Skeletal muscle cell (primary cell): ENCODE data around the gene FRS2.

Experiments
- DNase-seq: peaks from one replicate; pipeline ENCODE4 v3.0.0-alpha.2; 2010; ENCODE audit warnings: low read depth
- H3K4me3 ChIP-seq: 2 replicates; pipeline ENCODE4 v1.5.1; 2011; ENCODE audit warnings: low read depth, mild to moderate bottlenecking, control low read depth, low read length, moderate library complexity

FRS2 gene

DNA sequence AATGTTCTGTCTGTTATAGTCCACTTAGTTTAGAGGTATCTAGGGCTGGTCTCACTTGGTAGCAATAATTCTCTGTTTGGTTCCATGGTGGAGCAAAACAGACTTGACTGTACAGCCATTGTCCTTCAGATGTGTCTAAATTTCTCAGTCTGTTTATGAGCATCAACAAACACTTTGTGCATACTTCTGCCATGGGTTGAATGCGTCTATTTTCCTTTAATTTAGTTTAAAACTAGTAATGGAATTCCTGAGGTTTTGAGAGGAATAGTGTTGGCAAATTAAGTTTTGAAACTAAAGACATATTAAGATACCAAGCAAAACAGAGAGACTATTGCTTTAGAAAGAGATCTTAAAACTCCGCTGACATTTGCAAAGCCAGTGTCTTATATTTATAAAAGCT is 22.6 kb downstream of the FRS2 start:
- DNase-seq: no peak
- no peak overlapping the region for H3K4me3 ChIP-seq

DNA sequence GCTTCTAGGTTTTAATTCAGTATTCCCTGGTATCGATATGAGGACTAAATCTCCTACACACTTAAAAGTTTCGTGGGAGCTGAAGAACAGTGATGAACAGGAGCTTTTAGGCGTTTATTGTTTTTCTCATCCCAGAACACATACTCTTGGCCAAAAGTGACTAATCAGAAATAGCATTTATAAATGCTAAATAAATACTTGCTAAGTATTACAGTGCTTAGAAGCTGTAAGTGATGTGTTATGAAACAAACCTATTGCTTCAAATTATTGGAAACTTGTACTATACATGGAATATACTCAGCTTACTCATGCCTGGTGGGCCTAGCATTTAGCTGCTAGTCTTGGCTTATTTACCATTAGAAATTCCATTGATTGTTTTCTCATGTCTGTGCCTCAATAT is 24.9 kb downstream of the FRS2 start:
- no peak for DNase-seq
- no peak overlapping the region for H3K4me3 ChIP-seq

DNA sequence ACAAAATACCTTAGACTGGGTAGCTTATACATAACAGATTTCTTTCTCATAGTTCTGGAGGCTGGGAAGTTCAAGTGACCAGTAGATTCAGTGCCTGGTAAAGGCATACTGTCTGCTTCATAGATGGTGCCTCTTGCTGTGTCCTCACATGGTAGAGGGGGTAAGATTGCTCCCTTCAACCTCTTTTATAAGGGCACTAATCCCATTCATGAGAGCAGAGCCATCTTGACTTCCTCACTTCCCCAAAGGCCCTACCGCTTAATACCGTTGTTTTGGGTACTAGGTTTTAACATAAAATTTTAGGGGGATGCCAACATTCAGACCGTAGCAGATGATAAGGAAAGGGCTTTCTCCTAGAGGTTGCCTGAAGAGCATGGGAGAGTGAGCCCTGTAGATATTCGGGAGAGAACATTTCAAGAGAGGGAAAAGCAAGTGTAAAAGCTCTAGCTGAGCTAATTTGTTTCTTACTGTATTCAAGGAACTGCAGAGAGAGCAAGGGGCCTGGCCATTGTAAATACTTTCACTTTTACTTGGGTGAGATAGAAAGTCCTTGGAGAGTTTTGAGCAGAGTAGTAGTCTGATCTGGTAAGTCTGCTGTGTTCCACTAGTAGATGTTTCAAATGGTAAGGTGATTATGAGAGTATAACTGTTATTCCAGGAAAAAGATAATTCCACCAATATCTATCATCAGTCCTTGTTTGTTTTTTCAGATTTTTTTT is 27.3 kb downstream of the FRS2 start:
- H3K4me3 ChIP-seq: no peak overlapping the region
- no peak for DNase-seq

DNA sequence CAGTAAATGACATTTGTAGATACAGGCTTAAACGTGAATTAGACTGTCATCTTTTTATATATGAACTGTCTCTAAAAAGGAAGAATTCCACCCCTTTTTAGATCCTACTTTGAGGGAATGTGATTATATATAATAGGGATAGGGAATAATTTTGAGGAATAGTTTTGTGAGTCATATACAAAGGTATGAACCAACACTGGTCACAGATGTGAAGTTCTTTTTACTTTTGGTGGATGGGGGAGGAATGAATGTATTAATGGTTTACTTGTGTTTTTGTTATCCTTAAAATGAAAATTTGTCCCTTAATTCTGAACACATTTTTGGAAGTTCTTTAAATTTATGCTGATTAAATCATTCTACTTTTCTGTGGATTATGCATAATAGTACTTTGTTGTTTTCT is 30.4 kb downstream of the FRS2 start:
- no peak for DNase-seq
- H3K4me3 ChIP-seq: no peak overlapping the region

DNA sequence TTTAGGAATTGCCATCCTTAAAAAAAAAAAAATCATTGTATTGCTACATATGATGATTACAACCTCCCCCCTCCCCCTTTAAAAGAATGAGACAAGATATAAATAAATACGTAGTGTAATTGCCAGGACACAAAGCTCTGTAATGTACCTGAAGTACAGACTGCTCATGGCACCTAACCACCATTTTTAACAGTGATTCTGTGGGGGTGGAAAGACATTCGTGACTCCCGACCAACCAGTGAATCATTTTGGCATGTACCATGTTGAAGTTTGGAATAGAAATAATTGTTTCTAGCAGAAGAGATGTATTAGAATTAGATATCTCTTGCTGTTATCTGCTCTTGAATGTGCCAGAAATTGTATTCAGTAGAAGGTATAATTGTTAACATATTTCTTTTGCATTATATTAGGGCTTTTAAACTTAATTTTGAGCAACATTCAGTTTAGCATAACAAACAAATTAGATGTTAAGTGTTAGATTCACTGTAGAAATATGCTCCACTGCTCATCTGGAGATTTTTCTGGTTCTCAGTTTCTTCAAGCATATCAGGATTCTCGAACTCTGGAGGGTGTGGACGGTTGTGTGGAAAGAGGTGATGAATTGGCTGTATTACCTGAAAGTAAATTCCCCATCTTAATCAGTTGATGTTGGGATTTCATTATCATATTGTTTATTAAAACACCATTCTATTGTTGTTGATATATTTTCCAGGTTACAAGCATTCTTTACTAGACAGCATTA is 31.1 kb downstream of the FRS2 start:
- no peak for DNase-seq
- no peak overlapping the region for H3K4me3 ChIP-seq

DNA sequence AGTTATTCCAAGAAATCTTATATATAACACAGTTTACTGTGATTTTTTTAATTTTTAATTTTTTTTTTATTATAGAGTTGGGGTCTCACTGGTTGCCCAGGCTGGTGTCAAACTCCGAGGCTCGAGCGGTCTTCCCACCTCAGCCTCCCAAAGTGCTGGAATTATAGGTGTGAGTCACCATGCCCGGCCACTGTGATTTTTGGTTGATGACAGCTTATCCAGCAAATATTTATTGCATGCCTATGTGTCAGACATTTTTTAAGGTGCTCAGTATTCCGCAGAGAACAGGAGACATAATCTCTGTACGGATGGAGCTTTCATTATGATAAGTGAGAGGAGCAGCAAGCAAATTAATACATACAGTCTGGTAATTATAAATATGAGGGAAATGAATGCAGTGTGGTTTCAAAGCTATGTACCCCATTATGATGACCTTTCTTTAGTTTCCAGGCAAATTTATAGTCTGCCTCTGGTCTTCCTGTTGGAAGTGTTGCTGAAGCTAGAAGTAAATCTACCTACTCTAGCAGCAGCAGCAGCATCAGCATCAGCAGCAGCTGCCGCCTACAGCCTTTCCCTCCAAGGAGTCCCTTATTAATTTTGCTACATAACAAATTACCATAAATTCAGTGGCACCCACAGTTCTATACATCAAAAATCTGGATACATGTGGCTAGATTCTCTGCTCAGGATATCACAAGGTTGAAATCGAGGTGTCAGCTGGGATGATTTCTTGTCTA is 32.3 kb downstream of the FRS2 start:
- peak; percentile 39 for DNase-seq
- no peak overlapping the region for H3K4me3 ChIP-seq

DNA sequence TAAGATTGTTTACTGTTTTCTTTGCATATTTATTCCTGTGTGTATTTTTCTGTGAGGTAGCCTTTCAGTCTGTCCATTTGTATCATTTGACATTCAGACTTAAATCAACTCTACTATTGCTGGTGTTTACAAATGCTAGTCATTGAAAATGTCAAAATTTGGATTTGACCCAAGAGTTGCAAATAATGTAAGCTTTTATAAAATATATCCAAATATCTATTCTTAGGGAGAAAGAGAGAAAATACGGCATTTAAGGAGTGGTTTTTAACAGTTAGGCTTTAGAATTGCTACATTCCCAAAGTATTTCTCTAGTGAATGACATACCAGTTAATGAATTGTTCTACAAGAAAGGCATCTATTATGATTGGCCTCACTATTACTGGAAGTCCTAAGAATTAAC is 37.9 kb downstream of the FRS2 start:
- no peak overlapping the region for H3K4me3 ChIP-seq
- DNase-seq: no peak

DNA sequence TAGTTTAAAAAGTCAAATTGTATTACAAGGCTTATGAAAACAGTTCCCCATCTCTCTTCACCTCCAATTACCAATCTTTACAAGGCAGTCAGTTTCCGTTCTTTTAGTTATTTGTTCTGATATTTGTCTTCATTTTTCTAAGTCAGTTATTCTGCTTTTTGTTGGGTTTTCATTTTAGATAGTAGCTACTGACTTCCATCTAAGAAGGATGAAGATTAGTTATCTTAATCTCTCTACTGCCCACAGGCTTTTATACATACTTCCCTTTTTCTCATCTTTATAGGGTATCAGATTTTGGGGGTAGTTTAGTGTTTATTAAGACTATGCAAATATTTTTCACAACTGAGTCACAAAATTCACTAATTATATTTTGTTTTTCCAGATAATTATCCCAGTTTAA is 38.4 kb downstream of the FRS2 start:
- no peak for DNase-seq
- no peak overlapping the region for H3K4me3 ChIP-seq

DNA sequence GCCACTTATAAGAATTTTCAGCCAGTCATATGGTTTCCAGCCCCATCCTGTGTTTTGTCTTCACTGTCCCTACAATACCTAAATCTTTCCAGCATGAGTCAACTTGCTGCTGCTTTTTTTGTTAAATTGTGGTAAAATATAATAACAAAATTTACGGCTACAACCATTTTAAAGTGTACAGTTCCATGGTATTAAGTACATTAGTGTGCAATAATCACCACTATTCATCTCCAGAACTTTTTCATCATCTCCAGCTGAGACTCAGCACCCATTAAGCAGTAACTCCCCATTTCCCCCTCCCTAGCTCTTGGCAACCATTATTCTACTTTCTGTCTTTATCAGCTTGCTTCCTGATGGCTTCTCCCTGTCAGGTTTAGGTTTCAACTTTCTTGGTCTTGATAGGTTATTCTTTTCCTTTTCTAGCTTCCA is 39.1 kb downstream of the FRS2 start:
- no peak for DNase-seq
- no peak overlapping the region for H3K4me3 ChIP-seq

DNA sequence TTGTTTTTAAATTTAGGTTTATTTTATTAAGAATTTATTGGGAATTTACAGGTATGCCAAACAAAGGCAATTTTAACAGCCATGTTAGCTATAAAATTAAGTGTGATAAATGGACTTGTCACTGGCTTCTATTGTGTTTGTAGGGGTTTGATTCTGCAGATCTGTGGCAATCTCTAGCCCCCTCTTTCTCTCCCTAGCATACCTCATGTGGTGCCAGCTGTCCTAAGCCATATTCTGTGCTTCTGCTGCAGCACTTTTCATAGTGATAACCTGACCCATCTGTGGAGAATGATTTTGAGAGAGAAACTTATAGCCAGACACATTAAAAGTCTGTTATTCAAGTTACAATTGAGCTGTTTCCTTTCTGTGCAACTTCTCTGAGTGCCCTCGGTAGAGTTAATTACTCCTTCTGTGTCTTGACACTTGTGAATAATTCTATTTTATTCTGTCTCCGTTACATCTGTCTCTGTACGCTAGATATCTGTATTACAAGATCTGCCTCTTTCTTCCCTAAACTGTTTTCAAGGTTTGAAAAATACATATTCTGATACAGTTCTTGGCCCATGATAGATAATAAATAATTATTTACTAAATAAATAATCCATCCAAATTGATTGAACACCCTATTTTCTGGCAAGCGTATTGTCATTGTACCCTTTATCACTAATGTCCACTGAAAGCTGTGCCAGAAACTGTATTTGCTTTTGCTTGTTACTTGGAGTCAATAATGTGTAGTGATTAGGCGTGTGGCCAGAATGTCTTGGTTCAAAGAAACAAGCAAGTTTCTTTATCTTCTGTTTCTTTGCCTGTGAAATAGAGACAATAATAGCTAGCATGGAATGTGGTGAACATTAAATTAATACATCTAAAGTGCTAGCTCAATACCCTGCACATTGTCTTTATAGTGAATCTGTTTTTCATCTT is 40.0 kb downstream of the FRS2 start:
- no peak for DNase-seq
- H3K4me3 ChIP-seq: no peak overlapping the region

DNA sequence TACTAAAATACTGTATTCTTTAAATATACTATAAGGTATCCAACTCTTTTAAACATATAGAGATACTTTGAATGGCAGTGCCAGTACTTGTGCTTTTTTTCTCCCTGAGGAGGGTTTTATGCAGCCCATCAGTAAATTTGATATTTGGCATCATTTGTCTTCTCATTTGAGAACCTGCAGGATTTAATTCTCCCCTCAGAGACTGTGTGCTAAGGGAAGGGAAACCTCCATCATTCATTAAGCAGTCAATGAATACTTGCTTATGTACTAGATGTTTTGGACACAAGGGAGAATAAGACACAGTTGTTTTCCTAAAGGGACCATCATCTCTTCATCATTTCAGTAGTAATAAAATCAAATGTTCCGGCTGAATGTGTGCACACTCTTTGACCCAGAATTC is 40.8 kb downstream of the FRS2 start:
- DNase-seq: no peak
- H3K4me3 ChIP-seq: no peak overlapping the region

DNA sequence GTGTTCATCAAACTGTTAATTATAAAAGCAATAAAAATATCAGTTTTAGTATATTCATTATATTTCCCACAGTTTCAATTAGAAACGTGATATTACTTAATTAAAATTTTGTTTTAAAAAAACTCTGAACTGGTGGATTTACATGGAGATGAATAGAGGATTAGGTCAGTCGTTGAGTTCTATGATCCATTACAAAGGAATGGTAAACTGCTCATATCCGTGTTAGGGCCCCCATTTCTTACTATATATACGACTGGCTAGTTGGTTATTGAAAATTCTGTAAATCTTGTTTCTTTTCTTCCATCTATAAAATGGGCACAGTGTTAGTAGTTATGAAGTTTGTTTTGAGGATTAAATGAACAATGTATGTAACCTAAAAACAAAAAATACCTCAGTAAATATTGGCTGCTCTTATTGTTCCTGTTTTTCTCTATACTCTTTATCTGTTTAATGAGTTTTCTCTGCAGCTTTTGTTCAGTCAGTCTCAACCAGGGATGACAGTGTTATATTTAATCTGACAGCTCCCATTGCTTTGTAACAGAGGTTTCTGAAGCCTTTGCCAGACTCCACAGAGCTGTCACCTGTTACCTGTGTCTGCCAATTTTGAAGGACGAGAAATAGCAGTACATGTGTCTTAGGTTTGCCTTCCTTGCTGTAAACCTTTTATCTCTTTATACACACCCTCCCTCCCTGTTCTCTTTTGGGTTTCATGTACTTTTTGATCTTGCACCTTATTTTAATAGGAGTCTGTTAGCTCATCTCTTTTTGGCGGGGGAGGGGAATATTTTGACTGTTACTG is 41.5 kb downstream of the FRS2 start:
- no peak overlapping the region for H3K4me3 ChIP-seq
- no peak for DNase-seq

DNA sequence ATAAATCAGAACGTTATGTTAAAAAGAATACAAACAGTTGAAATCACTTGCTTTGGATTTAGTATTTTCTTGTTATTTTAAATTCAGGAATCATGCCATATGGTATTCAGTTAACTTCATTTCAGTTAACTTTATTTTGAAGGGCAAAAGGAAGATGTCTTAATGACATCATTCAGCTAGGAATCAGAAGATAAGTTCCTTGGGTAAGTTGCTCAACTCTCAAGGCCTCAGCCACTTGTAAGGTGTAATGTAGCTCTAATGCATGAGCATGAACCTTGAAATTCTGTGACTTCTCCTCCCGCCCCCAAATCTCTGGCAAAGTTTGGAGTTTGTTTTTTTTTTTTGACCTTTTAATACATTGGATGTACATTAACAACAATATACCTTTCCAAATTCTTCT is 42.6 kb downstream of the FRS2 start:
- no peak overlapping the region for H3K4me3 ChIP-seq
- no peak for DNase-seq

DNA sequence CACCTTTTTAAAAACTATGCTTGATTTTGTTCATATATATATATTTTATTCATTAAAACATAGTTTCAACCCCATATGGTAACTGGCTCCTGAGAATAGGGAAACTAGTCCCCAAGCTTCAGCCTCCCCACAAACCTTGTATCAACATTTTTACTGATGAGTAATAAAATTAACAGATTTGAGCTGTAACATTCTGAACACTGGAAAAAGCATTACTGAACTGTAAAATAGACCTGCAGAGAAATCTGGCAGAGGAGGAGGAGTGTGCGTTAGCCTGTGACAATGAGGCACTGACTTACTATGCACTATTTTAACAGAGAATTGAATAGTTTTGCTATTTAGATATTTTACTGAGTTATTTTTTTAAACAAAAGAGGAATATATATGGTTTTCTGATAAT is 43.1 kb downstream of the FRS2 start:
- H3K4me3 ChIP-seq: no peak overlapping the region
- DNase-seq: no peak

DNA sequence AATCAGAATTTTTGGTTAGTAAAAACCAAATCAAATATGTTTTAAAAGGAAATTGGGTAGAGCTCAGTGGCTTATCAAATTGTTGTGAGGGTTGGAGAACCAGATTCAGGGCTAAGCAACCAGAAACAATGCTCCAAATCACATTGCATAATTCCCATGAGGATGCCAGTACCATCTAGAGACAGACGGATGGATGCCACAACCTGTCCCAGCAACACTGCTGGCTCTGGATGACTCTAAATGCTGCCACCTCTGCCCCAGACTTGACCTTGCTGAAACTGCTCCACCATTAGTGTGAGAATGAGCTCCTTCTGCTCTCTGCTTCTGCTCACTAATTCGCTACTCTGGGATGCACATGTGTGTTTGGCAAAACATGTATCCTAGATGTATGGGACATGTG is 43.9 kb downstream of the FRS2 start:
- DNase-seq: no peak
- no peak overlapping the region for H3K4me3 ChIP-seq

DNA sequence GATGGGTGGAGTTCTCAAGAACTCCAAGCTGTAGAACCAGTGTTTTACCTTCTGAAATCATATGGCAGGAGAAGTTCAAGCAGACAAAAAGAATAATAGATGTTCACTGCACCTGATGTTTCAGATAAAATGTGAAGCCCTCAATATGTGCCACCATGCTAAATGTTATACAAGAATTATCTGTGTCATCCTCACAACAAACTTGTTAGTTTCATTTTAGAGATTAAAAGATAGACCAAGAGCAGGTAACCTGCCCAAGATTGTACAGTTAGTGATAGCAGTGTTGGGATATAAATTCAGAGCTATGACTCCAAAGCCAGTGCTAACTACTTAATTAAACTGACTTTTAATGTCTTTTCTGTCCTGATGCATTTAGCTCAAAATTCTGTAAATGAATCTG is 44.7 kb downstream of the FRS2 start:
- DNase-seq: no peak
- H3K4me3 ChIP-seq: no peak overlapping the region

DNA sequence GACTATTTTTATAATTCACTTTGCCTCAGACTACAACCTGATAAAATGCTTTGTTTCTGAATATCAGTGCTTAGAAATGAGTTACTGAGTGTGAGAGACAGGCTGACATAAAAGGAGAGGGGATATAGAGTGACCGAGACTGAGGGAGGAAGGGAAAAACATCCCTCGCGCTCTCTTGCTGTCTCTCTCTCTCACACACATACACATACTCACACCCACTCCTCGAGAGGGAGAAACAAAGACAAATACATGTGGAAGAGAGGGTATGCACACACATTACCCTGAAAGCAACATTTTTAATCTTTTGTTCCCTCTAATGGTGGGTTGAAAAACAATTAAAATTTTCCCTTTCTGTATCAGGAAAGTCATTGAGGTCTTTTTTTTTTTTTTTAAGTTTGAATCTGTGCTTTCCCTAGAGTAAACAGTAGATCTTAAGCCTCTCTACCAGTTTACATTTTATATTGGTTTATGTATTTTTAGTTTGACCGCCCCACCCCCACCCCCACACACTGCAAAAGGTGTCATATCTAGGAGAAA is 45.3 kb downstream of the FRS2 start:
- DNase-seq: no peak
- H3K4me3 ChIP-seq: no peak overlapping the region

DNA sequence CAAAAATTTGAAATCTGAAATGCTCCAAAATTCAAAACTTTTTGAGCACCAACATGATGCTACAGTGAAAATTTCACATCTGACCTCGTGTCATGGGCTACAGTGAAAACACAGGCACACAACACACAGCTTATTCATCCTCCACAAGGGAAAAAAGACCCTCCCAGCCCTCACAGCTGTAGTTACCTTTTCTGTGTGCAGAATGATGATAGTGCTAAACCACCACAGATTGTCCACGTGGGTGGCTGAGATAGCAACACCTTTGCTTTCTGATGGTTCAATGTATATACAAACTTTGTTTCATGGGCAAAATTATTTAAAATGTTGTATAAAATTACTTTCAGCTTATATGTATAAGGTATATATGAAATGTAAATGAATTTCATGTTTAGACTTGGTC is 46.8 kb downstream of the FRS2 start:
- no peak overlapping the region for H3K4me3 ChIP-seq
- DNase-seq: no peak

DNA sequence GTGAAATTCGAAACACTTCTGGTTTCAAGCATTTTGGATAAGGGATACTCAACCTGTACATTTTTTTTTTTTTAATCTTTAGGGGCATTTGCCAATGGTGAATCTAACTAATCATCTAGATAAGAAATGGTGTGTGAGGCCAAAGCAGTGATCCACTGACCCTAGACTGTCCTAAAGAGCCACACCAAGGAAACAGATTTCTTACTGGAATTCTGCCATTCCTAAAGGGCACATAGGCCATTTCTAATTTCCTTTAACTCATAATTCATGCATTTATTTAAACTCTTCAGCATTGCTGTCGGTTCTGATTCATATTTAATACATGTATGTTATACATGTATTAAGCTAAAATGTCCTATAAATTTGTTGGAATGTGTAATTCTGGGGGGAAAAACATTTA is 47.2 kb downstream of the FRS2 start:
- no peak overlapping the region for H3K4me3 ChIP-seq
- DNase-seq: no peak
